Upper lobe of left lung (tissue), 4 donors: ENCODE measurements around the gene IL10RA.

ENCODE experiments used
- CTCF ChIP-seq, 6 experiments: fragments of 450-650 bp in 4 of 6; fragments of 200-600 bp in 2 of 6; sonication (generic) in 2 of 6; IDR thresholded peaks; one replicate each; pipeline ENCODE4 v1.5.1; 2016 to 2019; ENCODE audit warnings: antibody characterized with exemption in 6 of 6
- EP300 ChIP-seq, 4 donors: sonication (generic); formaldehyde crosslinking; IDR thresholded peaks; one replicate each; pipeline ENCODE4 v1.5.1; 2017; ENCODE audit warnings: antibody characterized with exemption in 4 of 4, control low read depth in 2 of 4
- POLR2A ChIP-seq, 4 donors: fragments of 450-650 bp; IDR thresholded peaks; one replicate each; pipeline ENCODE4 v1.5.1; 2016 to 2017; ENCODE audit warnings: antibody characterized with exemption in 4 of 4, mild to moderate bottlenecking in 2 of 4
- POLR2AphosphoS5 ChIP-seq, 2 donors: sonication (generic); formaldehyde crosslinking; IDR thresholded peaks; one replicate each; pipeline ENCODE4 v1.5.1; 2017; ENCODE audit warnings: antibody characterized with exemption in 2 of 2

- TF ChIP-seq CTCF (IDR thresholded peaks at IDR 0.05), result no peak
- no peak for TF ChIP-seq POLR2AphosphoS5 (IDR thresholded peaks at IDR 0.05)
- no peak for TF ChIP-seq POLR2A (IDR thresholded peaks at IDR 0.05)
- TF ChIP-seq EP300 (IDR thresholded peaks at IDR 0.05), result no peak
Measured at GRCh38 chr11:117978991-117979390, 7.2 kb upstream of the IL10RA start.
